ENCODE results near the gene TRRAP.
"Not testable (repeated sequence)": the region's sequence is repeated elsewhere in the genome, so short reads cannot be mapped to it uniquely, and the experiment has no call there.

The TRRAP gene

GRCh38 chr7:98872328-98872924, 5.9 kb upstream of the TRRAP start:
- peaks cover 47% of the 10 kb centered on the region for H3K27me3 Mint-ChIP-seq (ENCODE audit: low read depth, poor library complexity)
- peaks cover 5% of the 10 kb centered on the region for H3K4me1 Mint-ChIP-seq
- no peak for DNase-seq
- no peaks in the 10 kb centered on the region for H3K36me3 Mint-ChIP-seq (ENCODE audit: low read depth)
- no peaks in the 10 kb centered on the region for H3K9me3 Mint-ChIP-seq
- H3K4me3 Mint-ChIP-seq, result no peak overlapping the region
- H3K27ac Mint-ChIP-seq, result no peak overlapping the region
- no peak for TF ChIP-seq CTCF (IDR thresholded peaks at IDR 0.05)

GRCh38 chr7:98873610-98874009, 4.7 kb upstream of the TRRAP start:
- H3K4me3 Mint-ChIP-seq; H3K27ac Mint-ChIP-seq; DNase-seq; H3K36me3 Mint-ChIP-seq (ENCODE audit: low read depth); H3K9me3 Mint-ChIP-seq: not testable (repeated sequence)
- peaks cover 35% of the 10 kb centered on the region for H3K27me3 Mint-ChIP-seq (ENCODE audit: low read depth, poor library complexity)
- peaks cover 10% of the 10 kb centered on the region for H3K4me1 Mint-ChIP-seq

- H3K4me3 Mint-ChIP-seq, result no peak overlapping the region
- peaks cover 19% of the 10 kb centered on the region for H3K4me1 Mint-ChIP-seq
- H3K27me3 Mint-ChIP-seq (ENCODE audit: low read depth, poor library complexity), result peaks cover 24% of the 10 kb centered on the region
- no peaks in the 10 kb centered on the region for H3K36me3 Mint-ChIP-seq (ENCODE audit: low read depth)
- no peaks in the 10 kb centered on the region for H3K9me3 Mint-ChIP-seq
- no peak for TF ChIP-seq CTCF (IDR thresholded peaks at IDR 0.05)
- no peak overlapping the region for H3K27ac Mint-ChIP-seq
- DNase-seq, result no peak
These were observed 3.4 kb upstream of the TRRAP start for GRCh38 chr7:98874942-98875341.

- TF ChIP-seq CTCF (IDR thresholded peaks at IDR 0.05), result no peak
- H3K4me3 Mint-ChIP-seq, result no peak overlapping the region
- no peaks in the 10 kb centered on the region for H3K36me3 Mint-ChIP-seq (ENCODE audit: low read depth)
- H3K4me1 Mint-ChIP-seq, result peaks cover 25% of the 10 kb centered on the region
- no peak overlapping the region for H3K27ac Mint-ChIP-seq
- peaks cover 19% of the 10 kb centered on the region for H3K27me3 Mint-ChIP-seq (ENCODE audit: low read depth, poor library complexity)
- no peaks in the 10 kb centered on the region for H3K9me3 Mint-ChIP-seq
- no peak for DNase-seq
These were observed 2.8 kb upstream of the TRRAP start for GRCh38 chr7:98875501-98875900.

GRCh38 chr7:98877146-98877545, 1.2 kb upstream of the TRRAP start:
- Mint-ChIP-seq H3K4me1 (peaks cover 26% of the 10 kb centered on the region), H3K4me3 (peak overlapping the region; percentile 74), H3K27ac (peak overlapping the region; percentile 61), H3K27me3 (ENCODE audit: low read depth, poor library complexity) (peaks cover 10% of the 10 kb centered on the region), H3K9me3 (no peaks in the 10 kb centered on the region), H3K36me3 (ENCODE audit: low read depth) (peaks cover 7% of the 10 kb centered on the region)
- no peak for DNase-seq
- TF ChIP-seq CTCF (IDR thresholded peaks at IDR 0.05), result no peak

- no peak for TF ChIP-seq CTCF (IDR thresholded peaks at IDR 0.05)
- Mint-ChIP-seq H3K4me1 (peaks cover 26% of the 10 kb centered on the region), H3K36me3 (ENCODE audit: low read depth) (peaks cover 12% of the 10 kb centered on the region), H3K4me3 (peak overlapping the region; percentile 74), H3K27me3 (ENCODE audit: low read depth, poor library complexity) (peaks cover 5% of the 10 kb centered on the region), H3K27ac (no peak overlapping the region), H3K9me3 (no peaks in the 10 kb centered on the region)
- no peak for DNase-seq
These were observed 504 bp upstream of the TRRAP start for GRCh38 chr7:98877692-98878364.
